ENCODE data around the gene CLTA. TPM values are rescaled to one million over a fixed set of nuclear protein-coding genes. Genes with fewer than 3 reads are reported as not detected.

CLTA gene
- total RNA-seq, 1 donor from 2014 or later: 104 TPM

GRCh38 chr9:36147441-36148175 is 43.1 kb upstream of the CLTA start:
- intact Hi-C loops (cut with micrococcal nuclease): no loop called here
- CTCF ChIA-PET: interaction anchor here (1.3 kb wide), 2 partner anchors 19 to 44 kb away, joined by 3 to 4 read pairs; no protein-coding TSS in a partner anchor
- Mint-ChIP-seq H3K4me3 (no peak overlapping the region), H3K27me3 (no peaks in the 10 kb centered on the region), H3K27ac (no peak overlapping the region), H3K9me3 (no peaks in the 10 kb centered on the region), H3K36me3 (ENCODE audit: low read depth) (peaks cover 16% of the 10 kb centered on the region), H3K4me1 (peaks cover 81% of the 10 kb centered on the region)
- ATAC-seq (ENCODE audit: low read depth) (no peak), DNase-seq (no peak)
- TF ChIP-seq, protein P1, sequence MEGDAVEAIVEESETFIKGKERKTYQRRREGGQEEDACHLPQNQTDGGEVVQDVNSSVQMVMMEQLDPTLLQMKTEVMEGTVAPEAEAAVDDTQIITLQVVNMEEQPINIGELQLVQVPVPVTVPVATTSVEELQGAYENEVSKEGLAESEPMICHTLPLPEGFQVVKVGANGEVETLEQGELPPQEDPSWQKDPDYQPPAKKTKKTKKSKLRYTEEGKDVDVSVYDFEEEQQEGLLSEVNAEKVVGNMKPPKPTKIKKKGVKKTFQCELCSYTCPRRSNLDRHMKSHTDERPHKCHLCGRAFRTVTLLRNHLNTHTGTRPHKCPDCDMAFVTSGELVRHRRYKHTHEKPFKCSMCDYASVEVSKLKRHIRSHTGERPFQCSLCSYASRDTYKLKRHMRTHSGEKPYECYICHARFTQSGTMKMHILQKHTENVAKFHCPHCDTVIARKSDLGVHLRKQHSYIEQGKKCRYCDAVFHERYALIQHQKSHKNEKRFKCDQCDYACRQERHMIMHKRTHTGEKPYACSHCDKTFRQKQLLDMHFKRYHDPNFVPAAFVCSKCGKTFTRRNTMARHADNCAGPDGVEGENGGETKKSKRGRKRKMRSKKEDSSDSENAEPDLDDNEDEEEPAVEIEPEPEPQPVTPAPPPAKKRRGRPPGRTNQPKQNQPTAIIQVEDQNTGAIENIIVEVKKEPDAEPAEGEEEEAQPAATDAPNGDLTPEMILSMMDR (IDR thresholded peaks at IDR 0.05): no peak
- POLR2A ChIA-PET: no interaction called here

GRCh38 chr9:36148311-36149051 is 42.2 kb upstream of the CLTA start:
- no peak for DNase-seq
- H3K4me3 Mint-ChIP-seq: no peak overlapping the region
- CTCF ChIA-PET: interaction anchor here (1.3 kb wide), 2 partner anchors 18 to 45 kb away, joined by 3 to 4 read pairs; no protein-coding TSS in a partner anchor
- peaks cover 16% of the 10 kb centered on the region for H3K36me3 Mint-ChIP-seq (ENCODE audit: low read depth)
- H3K9me3 Mint-ChIP-seq: no peaks in the 10 kb centered on the region
- H3K27ac Mint-ChIP-seq: no peak overlapping the region
- POLR2A ChIA-PET: interaction anchor here (4.8 kb wide), 1 partner anchor 10 kb away, joined by 33 read pairs; the partner anchor contains the start of gene GLIPR2
- no peak for ATAC-seq (ENCODE audit: low read depth)
- intact Hi-C loops (cut with micrococcal nuclease): no loop called here
- no peaks in the 10 kb centered on the region for H3K27me3 Mint-ChIP-seq
- H3K4me1 Mint-ChIP-seq: peaks cover 81% of the 10 kb centered on the region
- TF ChIP-seq, protein P1 (IDR thresholded peaks at IDR 0.05): no peak

DNA sequence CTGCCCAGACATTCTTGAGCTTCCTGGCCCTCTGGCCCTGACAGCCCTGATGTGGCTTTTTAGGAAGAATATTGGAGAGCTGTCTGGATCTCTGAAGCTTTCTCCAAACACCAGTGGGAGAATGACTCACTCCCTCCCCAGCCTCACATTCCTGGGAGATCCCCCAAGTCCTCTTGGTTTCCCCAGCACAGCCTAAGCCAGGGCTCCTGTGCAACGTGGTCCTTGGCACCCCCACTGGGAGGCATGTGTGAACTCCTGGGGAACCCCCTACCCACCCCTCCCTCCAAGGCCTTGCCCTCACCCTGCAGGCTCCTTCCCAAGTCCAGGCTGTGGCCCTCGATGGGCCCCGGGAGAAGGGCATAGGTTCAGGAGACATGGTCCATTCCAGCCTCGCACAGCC is 41.5 kb upstream of the CLTA start:
- no peak for ATAC-seq (ENCODE audit: low read depth)
- H3K27me3 Mint-ChIP-seq: no peaks in the 10 kb centered on the region
- intact Hi-C loops (cut with micrococcal nuclease): no loop called here

DNA sequence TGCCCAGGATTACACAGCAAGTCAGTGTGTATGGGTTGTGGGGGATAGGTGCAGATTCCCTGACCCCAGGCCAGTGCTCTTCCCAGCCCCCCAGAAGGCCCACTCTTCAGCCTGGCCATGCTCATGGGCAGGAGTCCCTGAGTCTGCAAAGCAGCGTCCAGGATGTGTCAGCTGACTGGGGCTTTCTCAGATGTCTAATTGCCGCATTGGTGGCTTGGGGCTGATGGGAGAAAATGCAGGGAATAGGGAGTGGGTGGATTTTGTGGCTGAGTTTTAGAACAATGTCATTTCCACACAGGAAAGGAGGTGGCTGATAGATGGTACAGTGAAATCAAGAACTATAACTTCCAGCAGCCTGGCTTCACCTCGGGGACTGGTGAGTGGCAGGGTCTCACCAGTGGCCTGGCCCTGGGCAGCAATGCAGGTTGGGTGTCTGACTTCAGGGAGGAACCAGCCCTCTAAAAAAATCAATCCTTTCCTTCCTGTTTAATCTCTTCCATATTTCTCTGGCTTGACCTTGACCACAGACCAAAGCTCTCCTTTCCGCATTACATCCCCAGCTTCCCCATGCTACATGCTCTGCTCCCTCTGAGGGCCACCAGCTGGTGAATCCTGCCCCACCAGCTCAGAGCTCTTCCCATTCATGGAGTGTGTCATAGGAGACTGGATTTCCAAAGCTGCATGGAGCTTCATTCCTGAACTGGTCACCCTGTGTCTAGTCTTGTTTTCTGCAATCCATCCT is 40.0 kb upstream of the CLTA start:
- Mint-ChIP-seq H3K9me3 (no peaks in the 10 kb centered on the region), H3K4me1 (peaks cover 69% of the 10 kb centered on the region), H3K4me3 (peak overlapping the region; percentile 44), H3K27me3 (no peaks in the 10 kb centered on the region), H3K27ac (peak overlapping the region; percentile 96), H3K36me3 (ENCODE audit: low read depth) (peaks cover 14% of the 10 kb centered on the region)
- DNase-seq: no peak
- ChIA-PET CTCF (interaction anchor here (0.6 to 3.2 kb wide), 4 partner anchors 16 to 64 kb away, joined by 3 to 12 read pairs (median 8); no protein-coding TSS in a partner anchor), POLR2A (interaction anchor here (1.0 to 4.8 kb wide), 3 partner anchors 13 to 40 kb away, joined by 3 to 33 read pairs (median 7); partner anchors contain the start of genes CLTA and GLIPR2)
- intact Hi-C loops (cut with micrococcal nuclease): loop anchor here (1.0 to 5.0 kb wide), 4 partner anchors 14 to 107 kb away; partner anchors contain the start of genes CLTA, GLIPR2 and GNE
- TF ChIP-seq, protein P1 (IDR thresholded peaks at IDR 0.05): no peak
- no peak for ATAC-seq (ENCODE audit: low read depth)

More for the DNA sequence above, 41.5 kb upstream of the CLTA start:
- no peak overlapping the region for H3K4me3 Mint-ChIP-seq
- H3K9me3 Mint-ChIP-seq: no peaks in the 10 kb centered on the region
- ChIA-PET POLR2A (interaction anchor here (4.8 kb wide), 1 partner anchor 11 kb away, joined by 33 read pairs; the partner anchor contains the start of gene GLIPR2), CTCF (interaction anchor here (1.0 to 1.3 kb wide), 3 partner anchors 18 to 46 kb away, joined by 3 to 4 read pairs (median 3); no protein-coding TSS in a partner anchor)
- peaks cover 16% of the 10 kb centered on the region for H3K36me3 Mint-ChIP-seq (ENCODE audit: low read depth)
- H3K4me1 Mint-ChIP-seq: peaks cover 79% of the 10 kb centered on the region
- DNase-seq: no peak
- H3K27ac Mint-ChIP-seq: no peak overlapping the region
- TF ChIP-seq, protein P1 (IDR thresholded peaks at IDR 0.05): no peak
